Activated CD4-positive, alpha-beta memory T cell treated with anti-CD3 and anti-CD28 coated beads for 36 hours (primary cell): ENCODE measurements around the gene ATRNL1. TPM values are rescaled to one million over a fixed set of nuclear protein-coding genes. Genes with fewer than 3 reads are reported as not detected.
"Not testable (repeated sequence)": the region's sequence is repeated elsewhere in the genome, so short reads cannot be mapped to it uniquely, and the experiment has no call there.

ENCODE experiments used
- CTCF ChIA-PET: fragments of 350-600 bp; sonication (Branson Sonifier 250); formaldehyde crosslinking; loops from one replicate; lab custom pipeline; 2021; ENCODE audit warnings: antibody characterized with exemption, inconsistent platforms; lab: Charles Lee
- POLR2A ChIA-PET: fragments of 350-600 bp; sonication (Branson Sonifier 250); formaldehyde crosslinking; loops from one replicate; lab custom pipeline; 2021; ENCODE audit warnings: antibody characterized with exemption; lab: Charles Lee
- DNase-seq: peaks from one replicate; pipeline ENCODE4 v3.0.0-alpha.2; 2020
- H3K27ac Mint-ChIP-seq: one replicate; pipeline ENCODE4 v1.8.0; 2021; ENCODE audit warnings: mixed read lengths
- H3K27me3 Mint-ChIP-seq: one replicate; pipeline ENCODE4 v1.8.0; 2021; ENCODE audit warnings: mixed read lengths
- H3K36me3 Mint-ChIP-seq: one replicate; pipeline ENCODE4 v1.8.0; 2021; ENCODE audit warnings: mixed read lengths
- H3K4me1 Mint-ChIP-seq: one replicate; pipeline ENCODE4 v1.8.0; 2021; ENCODE audit warnings: low read depth, mixed read lengths
- H3K4me3 Mint-ChIP-seq: one replicate; pipeline ENCODE4 v1.8.0; 2021; ENCODE audit warnings: mild to moderate bottlenecking, mixed read lengths
- H3K9me3 Mint-ChIP-seq: one replicate; pipeline ENCODE4 v1.8.0; 2021; ENCODE audit warnings: mixed read lengths
- intact Hi-C: fragments of 100-400 bp; cut with micrococcal nuclease; formaldehyde crosslinking; loops from one replicate; pipeline ENCODE4 v1.15.1; 2023
- total RNA-seq, 2 experiments: library from RNA; stranded (reverse); gene quantifications; one replicate each; pipeline ENCODE4 v1.2.3, GENCODE V29; 2021

ATRNL1 gene
- total RNA-seq, 2 experiments from 2014 or later = 0.12 to 0.17 TPM

DNA sequence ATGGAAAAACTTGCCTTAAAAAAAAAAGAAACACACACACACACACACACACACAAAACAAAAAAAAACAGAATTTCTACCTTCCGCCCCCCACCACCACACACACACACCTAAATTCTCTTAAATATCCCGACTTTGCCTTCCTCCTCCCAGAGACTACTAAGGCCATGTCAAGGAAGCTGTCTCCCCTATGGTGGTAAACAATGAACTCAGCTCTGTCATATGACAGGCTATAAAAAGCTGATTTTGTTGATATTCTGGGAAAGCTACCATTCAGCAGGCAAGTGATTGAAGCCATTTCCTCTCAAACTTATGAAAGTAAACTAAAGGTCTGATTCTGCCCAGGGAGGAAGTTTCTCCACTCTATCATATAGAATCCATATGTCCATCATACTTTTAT, 708.8 kb downstream of the ATRNL1 start:
- Mint-ChIP-seq H3K4me1 (no peaks in the 10 kb centered on the region), H3K4me3 (no peak overlapping the region), H3K36me3 (peaks cover 2% of the 10 kb centered on the region), H3K27ac (no peak overlapping the region), H3K9me3 (peaks cover 9% of the 10 kb centered on the region), H3K27me3 (no peaks in the 10 kb centered on the region)
- intact Hi-C loops = no loop called here
- ChIA-PET CTCF (interaction anchor here (0.7 kb wide), 1 partner anchor 29 kb away, joined by 5 read pairs; no protein-coding TSS in a partner anchor), POLR2A (interaction anchor here (0.6 kb wide), 1 partner anchor 244 kb away, joined by 5 read pairs; no protein-coding TSS in a partner anchor)
- DNase-seq = no peak

DNA sequence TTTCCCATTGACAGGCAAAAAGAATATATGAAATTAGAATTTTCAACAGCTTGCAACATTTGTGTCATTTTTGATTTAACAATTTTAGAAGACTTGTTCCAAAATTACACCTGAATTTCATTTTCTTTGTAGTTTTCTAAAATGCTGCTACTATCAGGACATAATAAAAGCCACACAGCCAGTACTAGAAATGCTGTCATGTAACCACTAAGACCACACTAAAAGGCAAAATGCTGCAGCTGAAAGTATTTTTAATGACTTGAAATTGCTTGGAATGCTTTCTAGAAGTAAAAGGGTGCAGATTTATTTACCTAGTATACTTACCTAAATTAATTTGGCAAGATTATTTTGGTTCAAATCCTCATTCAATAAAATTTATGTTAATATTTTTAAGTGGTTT, 709.7 kb downstream of the ATRNL1 start:
- CTCF ChIA-PET = no interaction called here
- H3K4me1 Mint-ChIP-seq = no peaks in the 10 kb centered on the region
- no peak overlapping the region for H3K27ac Mint-ChIP-seq
- no peak for DNase-seq
- H3K4me3 Mint-ChIP-seq = no peak overlapping the region
- intact Hi-C loops = no loop called here
- no peaks in the 10 kb centered on the region for H3K36me3 Mint-ChIP-seq
- peaks cover 6% of the 10 kb centered on the region for H3K9me3 Mint-ChIP-seq
- H3K27me3 Mint-ChIP-seq = no peaks in the 10 kb centered on the region
- POLR2A ChIA-PET = no interaction called here

DNA sequence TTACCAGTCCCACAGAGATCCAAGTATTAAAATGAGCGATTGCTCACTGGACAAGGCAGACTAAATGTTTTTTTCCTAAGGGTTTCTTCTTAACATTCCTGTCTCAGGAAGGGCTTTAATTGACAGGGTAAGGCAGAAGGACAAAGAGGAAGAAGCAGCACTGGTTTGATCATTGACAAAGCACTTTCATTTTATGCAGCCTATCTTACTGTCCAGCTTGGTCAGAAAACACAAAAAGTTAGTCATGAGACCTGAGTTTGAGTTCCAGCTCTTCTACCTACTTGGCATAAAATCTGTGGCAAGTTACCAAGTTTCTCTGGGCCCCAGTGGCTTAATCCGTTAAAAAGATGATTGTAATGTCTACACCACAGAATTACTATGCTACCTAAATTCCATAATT, 721.4 kb downstream of the ATRNL1 start:
- Mint-ChIP-seq H3K27me3 (no peaks in the 10 kb centered on the region), H3K9me3 (peaks cover 6% of the 10 kb centered on the region), H3K4me3 (no peak overlapping the region), H3K36me3 (no peaks in the 10 kb centered on the region), H3K4me1 (no peaks in the 10 kb centered on the region), H3K27ac (no peak overlapping the region)
- DNase-seq = no peak
- intact Hi-C loops = no loop called here
- ChIA-PET POLR2A (no interaction called here), CTCF (no interaction called here)

DNA sequence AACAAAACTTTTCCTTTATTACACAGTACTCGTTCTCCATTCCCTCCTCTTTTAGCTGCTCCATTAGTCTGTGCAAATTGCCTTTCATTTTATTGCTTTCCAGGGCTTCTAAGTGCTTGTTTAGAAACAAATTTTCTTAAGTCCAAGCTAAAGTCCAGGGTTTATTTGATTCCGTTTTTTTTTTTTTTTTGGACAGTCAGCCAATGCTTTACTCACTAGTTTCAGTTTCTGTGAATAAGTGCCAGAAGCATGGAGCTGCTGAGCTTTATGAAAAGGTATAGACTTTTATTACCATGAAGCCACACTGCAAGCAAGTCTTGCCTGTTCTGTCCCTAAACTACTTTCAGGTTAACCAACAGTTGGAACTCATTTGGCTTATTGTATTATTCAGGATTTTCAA, 724.8 kb downstream of the ATRNL1 start:
- H3K4me3 Mint-ChIP-seq = no peak overlapping the region

DNA sequence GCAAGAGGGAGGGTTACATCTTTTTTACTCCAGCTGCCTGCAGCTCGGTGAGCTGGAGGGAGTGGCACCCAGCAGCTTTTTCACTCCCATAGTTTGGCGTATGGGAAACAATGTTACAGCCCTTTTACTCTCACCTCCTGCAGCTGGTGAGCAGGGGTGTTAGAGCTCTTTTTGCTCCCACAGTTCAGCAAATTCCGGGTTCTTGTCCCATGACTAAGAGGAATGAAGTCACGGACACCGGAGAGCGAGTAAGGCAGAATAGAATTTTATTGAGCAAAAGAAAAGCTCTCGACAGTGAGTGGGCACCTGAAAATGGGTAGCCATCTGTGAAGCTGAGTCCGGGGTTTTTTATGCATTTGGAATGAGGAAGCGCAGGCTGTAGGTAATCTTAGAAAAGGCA, 733.2 kb downstream of the ATRNL1 start:
- Mint-ChIP-seq H3K9me3 (peaks cover 17% of the 10 kb centered on the region), H3K27ac (no peak overlapping the region), H3K4me1 (no peaks in the 10 kb centered on the region), H3K36me3 (no peaks in the 10 kb centered on the region), H3K27me3 (no peaks in the 10 kb centered on the region), H3K4me3 (no peak overlapping the region)
- no peak for DNase-seq
- ChIA-PET POLR2A (no interaction called here), CTCF (interaction anchor here (0.7 kb wide), 1 partner anchor 33 kb away, joined by 3 read pairs; no protein-coding TSS in a partner anchor)
- intact Hi-C loops = no loop called here

More for the DNA sequence above, 724.8 kb downstream of the ATRNL1 start:
- peaks cover 18% of the 10 kb centered on the region for H3K9me3 Mint-ChIP-seq
- intact Hi-C loops = no loop called here
- ChIA-PET CTCF (interaction anchor here (0.6 kb wide), 1 partner anchor 463 kb away, joined by 3 read pairs; no protein-coding TSS in a partner anchor), POLR2A (no interaction called here)
- H3K27ac Mint-ChIP-seq = no peak overlapping the region
- DNase-seq = no peak
- H3K36me3 Mint-ChIP-seq = no peaks in the 10 kb centered on the region
- no peaks in the 10 kb centered on the region for H3K27me3 Mint-ChIP-seq
- no peaks in the 10 kb centered on the region for H3K4me1 Mint-ChIP-seq

DNA sequence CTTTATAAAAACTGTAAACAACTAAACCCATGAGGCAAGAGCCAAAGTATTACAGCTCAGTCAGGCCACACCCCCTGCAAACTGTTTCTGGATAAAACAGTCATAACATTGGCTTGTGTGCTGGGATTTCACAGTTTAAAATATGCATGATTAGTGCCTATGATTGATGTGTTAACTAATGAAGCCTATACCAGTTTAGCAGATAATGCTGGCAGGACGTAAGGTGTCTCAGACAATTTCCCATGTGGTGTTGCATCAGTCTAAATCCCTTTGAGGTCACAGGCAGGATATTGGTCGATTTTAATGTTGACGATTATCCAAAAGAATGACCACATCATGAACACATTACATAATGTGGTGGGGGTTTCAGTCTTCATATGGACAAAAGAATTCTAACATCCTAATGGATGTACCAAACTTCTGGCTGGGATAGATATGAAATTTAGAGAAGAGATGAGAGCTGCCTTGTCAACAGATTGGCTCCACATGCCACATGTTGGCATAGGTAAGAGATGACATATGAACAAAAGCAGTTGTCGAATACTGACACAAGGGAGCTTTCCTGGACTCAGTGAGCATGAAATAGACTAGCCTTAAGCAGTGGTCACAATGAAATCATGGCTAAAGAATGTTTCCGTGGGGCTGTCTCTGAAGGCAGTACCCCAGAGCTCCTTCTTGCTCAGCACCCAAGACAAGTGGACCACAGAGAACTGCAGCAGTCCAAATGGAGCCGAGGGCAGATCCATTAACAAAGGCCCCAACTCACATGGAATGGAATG, 734.3 kb downstream of the ATRNL1 start:
- intact Hi-C loops = no loop called here
- H3K4me1 Mint-ChIP-seq = no peaks in the 10 kb centered on the region
- H3K27ac Mint-ChIP-seq = no peak overlapping the region
- DNase-seq = no peak
- POLR2A ChIA-PET = no interaction called here
- H3K9me3 Mint-ChIP-seq = peaks cover 9% of the 10 kb centered on the region
- CTCF ChIA-PET = no interaction called here
- H3K36me3 Mint-ChIP-seq = no peaks in the 10 kb centered on the region
- no peaks in the 10 kb centered on the region for H3K27me3 Mint-ChIP-seq
- H3K4me3 Mint-ChIP-seq = no peak overlapping the region

DNA sequence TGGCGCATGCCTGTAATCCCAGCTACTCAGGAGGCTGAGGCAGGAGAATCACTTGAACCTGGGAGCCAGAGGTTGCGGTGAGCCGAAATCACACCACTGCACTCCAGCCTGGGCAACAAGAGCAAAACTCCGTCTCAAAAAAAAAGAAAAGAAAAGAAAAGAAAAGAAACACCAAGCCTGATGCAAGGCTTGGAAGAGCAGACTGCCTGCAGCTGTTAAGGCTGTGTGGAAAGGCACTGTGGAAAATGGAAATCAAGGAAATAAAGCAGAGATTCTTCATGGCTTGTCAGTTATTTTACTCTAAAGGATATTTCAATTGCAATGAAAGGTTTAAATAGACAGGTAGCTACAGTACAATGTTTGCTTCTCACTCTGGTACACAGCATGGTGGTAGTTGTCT, 735.0 kb downstream of the ATRNL1 start:
- CTCF ChIA-PET, H3K27ac Mint-ChIP-seq, H3K36me3 Mint-ChIP-seq, H3K9me3 Mint-ChIP-seq, intact Hi-C loops, H3K27me3 Mint-ChIP-seq, DNase-seq, H3K4me1 Mint-ChIP-seq, H3K4me3 Mint-ChIP-seq, POLR2A ChIA-PET: not testable (repeated sequence)

DNA sequence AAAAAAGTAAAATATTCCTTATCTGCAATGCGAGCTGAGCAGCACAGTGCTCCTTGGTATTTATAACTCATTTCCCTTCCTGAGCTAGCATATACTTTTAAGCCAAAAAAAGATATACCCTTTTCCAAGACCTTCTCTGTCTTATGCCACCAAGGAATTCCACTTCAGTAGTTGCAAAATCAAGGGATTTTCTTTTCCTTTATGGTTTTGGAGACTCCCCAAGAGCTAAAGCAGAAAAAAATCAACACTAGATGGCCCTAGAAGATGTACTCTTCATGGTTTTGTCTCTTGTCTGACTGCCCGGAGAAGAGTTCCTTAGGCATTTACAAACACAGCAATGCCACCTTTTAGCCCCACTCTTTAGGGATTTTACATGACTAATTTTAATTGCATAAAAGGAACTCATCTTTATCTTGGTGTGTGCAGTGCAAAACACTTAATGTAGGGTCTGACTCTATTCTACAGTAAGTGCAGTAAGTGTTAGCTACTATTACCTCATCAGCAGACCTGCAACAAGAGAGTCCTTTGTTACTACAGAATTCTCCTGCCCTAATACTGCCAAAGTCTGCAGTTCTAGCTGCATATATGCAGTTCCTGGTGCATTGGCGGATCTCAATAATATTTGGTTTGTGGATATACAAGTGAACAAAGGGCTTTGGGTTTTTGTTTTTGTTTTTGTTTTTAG, 736.5 kb downstream of the ATRNL1 start:
- no peak for DNase-seq
- intact Hi-C loops = no loop called here
- H3K4me1 Mint-ChIP-seq = no peaks in the 10 kb centered on the region
- H3K9me3 Mint-ChIP-seq = peaks cover 7% of the 10 kb centered on the region
- ChIA-PET POLR2A (no interaction called here), CTCF (no interaction called here)
- H3K36me3 Mint-ChIP-seq = no peaks in the 10 kb centered on the region
- H3K27me3 Mint-ChIP-seq = no peaks in the 10 kb centered on the region
- no peak overlapping the region for H3K4me3 Mint-ChIP-seq
- H3K27ac Mint-ChIP-seq = no peak overlapping the region

DNA sequence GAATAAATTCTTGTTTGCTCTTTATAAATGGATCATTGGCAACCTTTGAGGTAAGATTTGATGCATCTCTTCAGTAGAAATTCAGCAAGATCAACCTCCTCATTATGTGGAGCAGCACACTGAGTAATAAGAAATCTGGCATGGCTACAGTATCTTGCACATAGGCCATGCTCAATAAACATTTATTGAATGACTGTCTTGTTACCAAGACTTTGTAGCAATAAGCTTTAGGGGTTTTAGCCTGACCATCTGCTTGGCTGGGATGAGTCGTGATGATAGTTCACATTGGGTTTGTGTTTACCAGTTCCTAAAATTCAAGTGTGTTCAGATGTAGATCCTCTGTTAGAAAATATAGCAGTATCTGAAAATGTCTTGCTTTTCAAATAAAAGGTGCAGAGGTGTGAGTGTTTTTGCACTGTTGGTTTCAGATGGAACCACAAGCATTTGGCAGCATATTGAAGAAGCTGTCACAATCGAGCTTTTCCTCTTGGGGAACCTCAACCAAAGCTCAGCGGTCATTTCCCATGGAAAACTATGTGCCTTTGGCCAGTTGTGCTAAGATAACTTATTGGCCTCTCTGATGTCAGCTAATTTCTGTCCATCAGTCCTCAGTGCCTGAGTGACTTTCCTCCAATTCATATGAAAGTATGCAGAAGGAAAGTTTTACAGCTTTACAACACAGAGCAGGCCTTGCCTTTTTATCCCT, 737.3 kb downstream of the ATRNL1 start:
- Mint-ChIP-seq H3K4me1 (no peaks in the 10 kb centered on the region), H3K36me3 (no peaks in the 10 kb centered on the region), H3K4me3 (no peak overlapping the region), H3K27me3 (no peaks in the 10 kb centered on the region), H3K27ac (no peak overlapping the region), H3K9me3 (peaks cover 4% of the 10 kb centered on the region)
- ChIA-PET CTCF (no interaction called here), POLR2A (no interaction called here)
- intact Hi-C loops = no loop called here
- DNase-seq = no peak

DNA sequence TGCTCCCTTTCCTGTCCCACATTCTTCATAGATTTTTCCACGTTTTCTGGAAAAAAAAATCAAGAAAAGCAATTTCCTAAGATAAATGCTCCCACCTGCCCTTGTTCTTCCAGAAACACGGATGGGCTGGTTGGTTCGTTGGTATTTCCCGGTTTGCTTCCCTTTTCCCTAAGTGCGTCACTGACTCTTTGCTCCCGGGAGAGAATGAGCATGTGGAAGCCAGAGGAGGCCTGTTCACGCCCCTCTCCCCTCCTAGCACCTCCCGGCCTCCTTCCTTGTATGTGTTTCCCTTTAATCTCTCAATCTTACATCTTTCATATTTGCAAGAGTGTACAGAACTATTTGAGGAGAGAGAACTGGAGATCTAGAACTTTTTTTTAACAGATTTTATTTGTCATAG, 737.9 kb downstream of the ATRNL1 start:
- intact Hi-C loops = no loop called here
- POLR2A ChIA-PET = no interaction called here
- Mint-ChIP-seq H3K27ac (no peak overlapping the region), H3K4me3 (no peak overlapping the region), H3K36me3 (no peaks in the 10 kb centered on the region), H3K27me3 (no peaks in the 10 kb centered on the region), H3K9me3 (no peaks in the 10 kb centered on the region), H3K4me1 (no peaks in the 10 kb centered on the region)
- CTCF ChIA-PET = no interaction called here
- no peak for DNase-seq

DNA sequence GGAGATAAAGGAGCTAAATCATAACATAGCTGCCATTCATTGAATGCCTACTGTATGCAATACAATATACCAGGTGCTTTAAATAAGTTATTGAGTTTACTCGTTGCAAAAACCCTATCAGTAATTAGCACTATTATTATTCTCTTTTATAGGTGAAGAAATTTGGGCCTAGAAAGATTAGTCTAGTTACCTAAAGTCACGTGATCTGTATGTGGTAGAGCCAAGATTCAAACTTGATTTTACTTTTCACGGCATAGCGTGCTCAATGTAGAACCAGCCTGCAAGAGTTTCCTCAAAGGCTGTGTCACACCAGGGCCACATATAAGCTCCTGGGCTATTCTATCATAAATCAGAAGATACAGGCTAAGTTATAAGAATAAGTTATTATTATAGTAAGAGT, 740.0 kb downstream of the ATRNL1 start:
- POLR2A ChIA-PET = no interaction called here
- H3K4me3 Mint-ChIP-seq = no peak overlapping the region
- DNase-seq = no peak
- H3K27ac Mint-ChIP-seq = no peak overlapping the region
- H3K9me3 Mint-ChIP-seq = no peaks in the 10 kb centered on the region
- H3K4me1 Mint-ChIP-seq = no peaks in the 10 kb centered on the region
- CTCF ChIA-PET = no interaction called here
- no peaks in the 10 kb centered on the region for H3K27me3 Mint-ChIP-seq
- intact Hi-C loops = no loop called here
- no peaks in the 10 kb centered on the region for H3K36me3 Mint-ChIP-seq

DNA sequence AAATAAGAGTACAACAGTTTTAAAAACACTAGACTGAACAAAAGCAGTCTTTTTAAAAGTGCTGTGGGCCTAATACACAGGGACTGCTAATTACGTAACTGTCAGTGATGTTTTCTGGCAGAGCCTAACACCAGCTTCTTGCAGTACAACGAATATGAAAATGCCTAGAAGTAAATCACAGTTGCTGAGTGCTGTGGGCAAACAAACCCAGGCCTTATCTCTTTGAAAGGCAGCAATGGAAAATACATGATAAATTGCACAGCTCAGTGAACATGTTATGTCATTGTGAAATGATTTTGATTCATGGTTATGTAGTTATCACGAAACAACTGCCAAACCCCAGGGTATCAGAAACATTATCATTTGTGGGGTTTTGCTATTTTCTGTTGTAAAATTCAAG, 751.4 kb downstream of the ATRNL1 start:
- DNase-seq = no peak
- Mint-ChIP-seq H3K4me3 (no peak overlapping the region), H3K9me3 (no peaks in the 10 kb centered on the region), H3K27me3 (no peaks in the 10 kb centered on the region), H3K36me3 (no peaks in the 10 kb centered on the region), H3K27ac (no peak overlapping the region), H3K4me1 (no peaks in the 10 kb centered on the region)
- ChIA-PET CTCF (no interaction called here), POLR2A (no interaction called here)
- intact Hi-C loops = no loop called here
